Islet precursor cell (in vitro differentiated cells): ENCODE data around the gene ARFGAP2.

Experiments used
- DNase-seq: peaks from one replicate; pipeline ENCODE4 v3.0.0-alpha.2; 2018

The ARFGAP2 gene

GRCh38 chr11:47186700-47187695 is 10.3 kb upstream of the ARFGAP2 start:
- DNase-seq: peak; percentile 70

GRCh38 chr11:47186076-47186699 is 9.5 kb upstream of the ARFGAP2 start, which contains the start of gene PACSIN3:
Gene PACSIN3, minus strand, starts transcription at chr11:47186434. Its CDS starts 3,707 bp downstream, at chr11:47182727.
- DNase-seq: peak; percentile 83

- peak; percentile 97 for DNase-seq
Measured at GRCh38 chr11:47185305-47186075, 8.8 kb upstream of the ARFGAP2 start.

DNA sequence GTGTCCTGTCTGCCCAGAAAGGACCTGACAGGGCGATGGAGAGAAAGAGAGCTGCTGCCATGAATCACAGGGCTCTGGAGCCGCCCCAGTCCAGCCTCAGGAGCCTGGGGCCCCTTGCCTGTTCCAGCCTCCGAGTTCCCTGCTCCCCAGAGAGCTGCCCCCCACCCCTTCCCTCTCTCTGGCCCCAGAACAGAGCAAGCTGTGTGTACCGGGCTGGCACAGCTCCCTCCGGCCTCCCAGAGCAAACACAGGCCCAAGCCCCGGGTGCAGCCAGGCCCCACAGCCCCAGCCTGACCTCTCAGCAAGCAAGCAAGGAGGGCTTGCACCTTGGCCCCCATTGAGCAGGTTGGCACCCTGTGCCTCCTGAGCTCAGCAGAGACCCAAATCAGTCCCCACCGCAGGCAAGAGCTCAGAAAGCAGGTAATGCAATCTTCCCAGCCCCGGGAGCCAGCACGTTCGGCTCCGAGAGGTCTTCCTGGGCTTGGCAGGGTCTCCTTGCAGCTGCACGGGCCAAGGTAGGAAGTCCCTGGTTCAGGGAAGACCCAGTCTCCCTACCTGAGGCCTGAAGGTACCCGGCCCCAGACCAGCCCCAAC is 8.1 kb upstream of the ARFGAP2 start:
- DNase-seq: no peak

GRCh38 chr11:47183969-47184368 is 7.3 kb upstream of the ARFGAP2 start:
- no peak for DNase-seq

DNA sequence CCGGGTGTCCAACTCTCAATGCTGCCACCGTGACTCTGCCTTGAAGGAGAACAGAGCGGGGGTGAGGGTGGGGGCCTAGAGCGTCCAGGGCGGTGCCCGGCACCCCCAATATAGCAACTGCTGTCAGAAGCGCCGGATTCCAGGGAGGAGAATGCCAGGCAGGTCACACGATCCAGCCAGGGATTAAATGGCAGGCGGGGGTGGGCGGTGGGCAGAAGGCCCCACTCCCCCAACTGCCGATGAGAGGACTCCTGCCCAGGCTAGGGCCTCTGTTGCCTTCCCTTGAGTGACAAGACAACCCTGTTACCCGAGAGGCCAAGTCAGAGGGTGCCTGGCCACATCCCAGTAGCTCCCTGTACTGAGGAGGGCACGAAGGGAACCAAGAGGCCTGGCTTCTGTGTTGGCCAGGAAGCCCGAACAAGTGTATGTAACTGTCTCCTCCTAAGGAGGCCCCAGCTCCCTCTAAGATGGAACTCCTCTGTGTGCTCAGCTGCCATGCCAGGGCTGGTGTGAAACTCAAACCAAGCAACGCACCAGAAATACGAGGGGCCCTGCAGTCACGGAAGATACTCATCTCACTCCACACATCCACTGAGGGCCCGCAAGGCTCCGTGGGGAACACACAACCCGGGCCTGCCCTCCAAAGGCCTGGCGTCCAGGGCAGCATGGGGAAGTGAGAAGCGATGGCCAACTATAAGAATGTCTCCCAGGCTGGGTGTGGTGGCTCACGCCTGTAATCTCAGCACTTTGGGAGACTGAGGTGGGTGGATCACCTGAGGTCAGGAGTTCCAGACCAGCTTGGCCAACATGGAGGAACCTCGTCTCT is 6.6 kb upstream of the ARFGAP2 start:
- DNase-seq: no peak

- DNase-seq: no peak
Measured at GRCh38 chr11:47182380-47182779, 5.7 kb upstream of the ARFGAP2 start.

GRCh38 chr11:47181271-47181670 is 4.6 kb upstream of the ARFGAP2 start:
- no peak for DNase-seq

DNA sequence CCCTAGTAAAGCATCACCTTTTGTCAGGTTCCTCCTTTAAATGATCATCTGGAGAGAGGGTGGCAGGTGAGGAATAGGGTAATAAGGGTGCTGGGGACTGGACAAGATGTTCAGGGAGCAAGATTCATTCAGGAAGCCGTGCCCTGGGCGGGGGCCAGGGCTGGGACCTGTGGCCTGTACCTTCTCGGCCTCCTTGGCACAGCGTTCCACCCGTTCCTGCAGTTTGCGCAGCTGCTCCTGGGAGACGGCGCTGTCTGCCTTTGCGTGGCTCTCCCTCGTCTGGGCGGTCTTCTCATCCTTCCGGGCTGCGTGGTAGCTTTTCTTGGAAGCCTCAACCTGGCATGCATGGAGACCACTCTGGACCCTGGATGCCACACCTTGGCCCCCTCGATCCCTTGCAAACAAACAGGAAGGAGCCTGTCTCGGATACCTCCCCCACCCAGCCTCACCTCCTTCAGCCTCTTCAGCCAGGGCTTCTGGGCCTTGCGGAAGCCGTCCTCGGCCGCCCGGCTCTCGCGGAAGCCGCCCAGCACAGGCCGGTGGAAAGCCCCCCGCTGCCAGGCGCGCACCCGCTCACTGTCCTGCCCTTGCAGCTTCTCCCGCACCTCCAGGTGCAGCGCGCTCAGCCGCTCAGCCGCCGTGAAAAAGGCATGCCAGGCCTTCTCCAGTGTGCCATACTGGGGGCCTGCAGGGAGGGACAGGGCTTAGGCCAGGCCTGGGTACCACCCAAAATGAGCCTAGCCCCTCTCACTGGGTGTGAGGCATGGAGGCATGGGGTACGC is 3.5 kb upstream of the ARFGAP2 start:
- no peak for DNase-seq

DNA sequence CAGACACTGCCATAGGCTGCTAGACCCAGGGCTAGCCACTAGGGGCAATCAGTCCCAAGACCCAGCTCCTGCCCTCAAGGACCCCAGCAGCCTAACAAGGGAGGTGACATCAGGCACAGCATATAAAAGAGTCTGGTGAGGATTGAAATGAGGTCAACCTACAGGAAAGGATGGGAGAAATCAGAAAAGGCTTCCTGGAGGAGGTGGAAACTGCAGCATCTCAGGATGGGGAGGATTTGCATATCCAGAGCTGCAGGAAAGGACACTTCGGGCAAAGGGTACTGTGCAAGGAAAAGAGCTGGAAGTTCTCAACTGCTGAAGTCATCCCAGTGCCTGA is 2.9 kb upstream of the ARFGAP2 start:
- peak; percentile 88 for DNase-seq

DNA sequence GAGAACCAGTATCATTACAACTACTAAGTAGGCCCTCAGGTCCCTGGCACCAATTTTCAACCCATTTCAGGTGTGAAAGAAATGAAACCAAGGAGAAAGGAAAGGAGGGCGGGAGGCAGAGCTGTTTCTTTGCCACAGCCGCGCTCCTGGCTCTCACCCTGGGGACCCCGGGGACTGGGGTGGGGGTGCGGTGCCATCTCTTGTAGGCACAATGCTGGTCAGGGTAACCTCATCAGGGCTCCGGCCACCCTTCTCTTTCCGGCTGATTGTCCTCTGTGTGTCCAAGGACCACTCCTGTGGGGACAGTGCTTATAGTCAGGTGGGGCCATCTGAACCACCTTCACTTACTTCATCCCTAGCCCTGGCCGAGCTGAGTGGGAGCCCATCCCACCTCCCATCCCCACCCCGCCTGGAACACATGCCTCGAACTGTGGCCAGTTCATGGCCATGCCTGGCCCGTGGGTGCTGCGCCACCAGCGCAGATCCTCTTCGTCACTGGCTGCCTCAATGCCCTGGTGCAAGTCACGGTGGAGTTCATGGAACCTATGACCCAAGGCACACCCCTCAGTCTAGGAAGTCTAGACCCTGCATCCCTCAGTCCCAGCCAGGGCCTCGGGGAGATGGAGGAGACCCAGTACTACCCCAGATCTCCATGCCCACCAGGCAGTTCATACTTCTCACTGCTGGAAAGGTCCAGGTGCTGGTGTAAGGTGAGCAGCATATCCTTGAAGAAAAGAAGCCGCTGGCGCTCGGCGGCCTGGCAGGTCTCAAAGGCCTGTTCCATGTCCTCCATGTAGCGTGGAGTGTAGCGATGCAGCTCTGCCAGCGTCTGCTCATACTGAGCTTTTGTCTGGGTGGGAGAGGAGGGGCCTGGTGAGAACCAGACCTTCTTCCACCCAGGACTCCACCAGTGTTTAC is 2.3 kb upstream of the ARFGAP2 start:
- DNase-seq: no peak

DNA sequence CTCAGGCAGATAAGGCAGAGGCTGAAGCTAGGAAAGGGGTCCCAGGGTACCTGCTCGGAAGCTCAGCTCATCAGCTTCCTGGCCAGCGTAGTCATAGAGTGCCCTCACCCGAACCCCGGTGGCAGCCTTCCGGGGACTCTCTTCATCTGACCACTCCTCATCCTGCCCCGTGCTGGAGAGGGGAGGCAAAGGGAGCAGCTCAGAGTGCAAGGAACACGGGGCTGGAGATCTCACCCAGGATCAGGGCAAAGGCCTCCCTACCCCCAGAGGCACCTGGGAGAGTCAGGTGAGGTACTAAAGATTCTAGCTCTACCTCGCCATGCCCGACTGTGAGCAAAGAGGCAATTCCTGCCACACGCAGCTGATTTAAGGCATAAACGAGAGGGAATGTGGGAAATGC is 1.6 kb upstream of the ARFGAP2 start:
- no peak for DNase-seq

GRCh38 chr11:47177846-47178245 is 1.2 kb upstream of the ARFGAP2 start:
- no peak for DNase-seq

DNA sequence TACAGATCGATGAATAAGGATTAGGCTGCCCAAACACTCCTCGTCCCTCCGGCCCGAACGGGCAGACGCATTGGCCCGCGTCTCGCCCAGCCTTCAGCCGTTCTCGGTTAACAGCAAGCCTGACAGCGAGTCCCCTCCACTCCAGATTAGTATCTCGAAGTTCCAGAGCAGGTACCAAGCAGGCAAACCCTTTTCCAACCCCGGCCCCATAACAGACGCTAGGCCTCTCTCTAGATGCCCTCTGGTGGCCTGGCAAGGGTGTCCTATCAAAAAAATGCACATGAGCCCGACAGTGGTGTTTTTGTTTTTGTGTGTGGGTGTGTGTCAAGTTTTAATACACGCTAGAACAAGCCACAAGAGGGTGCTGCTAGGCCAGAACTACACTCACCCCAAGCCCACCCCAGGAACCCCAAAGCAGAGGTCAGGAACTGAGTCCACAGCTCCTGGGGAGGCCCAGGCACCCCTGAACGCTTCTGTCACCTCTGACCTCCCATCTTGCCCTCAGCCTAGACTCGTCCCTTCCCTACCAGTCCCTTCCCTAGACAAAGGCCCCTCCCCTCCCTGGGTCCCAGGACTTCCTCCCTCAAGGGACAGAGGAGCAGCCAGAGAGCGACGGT is 658 bp upstream of the ARFGAP2 start:
- peak; percentile 87 for DNase-seq

DNA sequence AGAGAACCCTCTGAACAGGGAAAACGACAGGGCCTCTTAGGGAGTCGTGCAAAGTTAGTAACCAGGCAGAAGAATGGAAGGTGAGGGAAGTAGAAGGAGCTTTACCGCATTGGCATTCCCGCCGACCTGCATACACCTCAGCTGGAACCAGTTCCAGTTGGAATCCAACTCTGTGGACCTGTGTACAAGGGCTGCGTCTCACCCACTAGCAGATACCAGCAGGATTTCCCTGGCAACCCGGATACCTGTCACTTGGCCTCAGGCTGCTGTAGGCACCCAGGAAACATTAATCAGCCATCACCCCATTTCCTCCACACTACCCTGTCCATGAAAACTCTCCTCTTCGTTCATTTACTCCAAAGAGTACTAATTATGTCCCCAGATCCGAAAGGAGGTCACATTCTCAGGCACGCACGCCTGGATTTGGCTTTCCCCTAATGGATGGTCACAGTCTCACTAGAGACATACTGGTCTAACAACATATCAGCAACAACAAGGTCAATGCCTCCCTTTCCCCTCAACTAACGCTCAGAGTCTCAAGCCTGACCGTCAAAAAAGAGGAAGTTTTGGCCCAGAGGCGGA is 842 bp downstream of the ARFGAP2 start:
- no peak for DNase-seq

GRCh38 chr11:47172740-47173336 is 3.8 kb downstream of the ARFGAP2 start:
- DNase-seq: no peak

DNA sequence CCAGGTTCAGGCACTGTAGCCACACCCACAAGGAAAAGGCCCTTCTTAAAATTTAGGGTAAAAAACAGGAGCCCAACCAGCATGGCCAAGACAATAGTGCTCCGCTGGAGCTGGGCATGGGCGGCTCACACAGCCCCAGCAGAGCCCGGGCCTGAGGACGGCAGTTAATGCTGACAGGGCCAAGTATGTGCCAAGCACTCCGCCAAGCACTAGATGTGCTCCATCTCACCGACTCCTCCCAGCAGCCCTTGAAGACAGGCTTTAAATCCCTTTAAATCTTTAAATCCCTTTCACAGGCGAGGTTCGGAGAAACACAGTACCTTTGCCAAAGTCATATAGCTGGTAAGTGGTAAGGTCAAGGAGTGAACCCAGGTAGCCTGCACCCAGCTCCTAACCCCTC is 4.8 kb downstream of the ARFGAP2 start:
- no peak for DNase-seq

- no peak for DNase-seq
Measured at GRCh38 chr11:47171061-47171838, 5.4 kb downstream of the ARFGAP2 start.
